Ovary (tissue), 3 donors: ENCODE measurements around the gene CPS1.

Experiments
- CTCF ChIP-seq, 3 donors: fragments of 450-650 bp in 2 of 3; fragments of 200-600 bp in 1 of 3; IDR thresholded peaks; one replicate each; pipeline versions ENCODE4 v1.5.1 to v1.8.0; 2016 to 2022; ENCODE audit warnings: antibody characterized with exemption in 3 of 3, mild to moderate bottlenecking in 1 of 3
- POLR2A ChIP-seq: fragments of 450-650 bp; IDR thresholded peaks from one replicate; pipeline ENCODE4 v1.6.1; 2017; ENCODE audit warnings: antibody characterized with exemption, mild to moderate bottlenecking, moderate library complexity
- donor health status: DM: no; HTN: no; CAD: no.

DNA sequence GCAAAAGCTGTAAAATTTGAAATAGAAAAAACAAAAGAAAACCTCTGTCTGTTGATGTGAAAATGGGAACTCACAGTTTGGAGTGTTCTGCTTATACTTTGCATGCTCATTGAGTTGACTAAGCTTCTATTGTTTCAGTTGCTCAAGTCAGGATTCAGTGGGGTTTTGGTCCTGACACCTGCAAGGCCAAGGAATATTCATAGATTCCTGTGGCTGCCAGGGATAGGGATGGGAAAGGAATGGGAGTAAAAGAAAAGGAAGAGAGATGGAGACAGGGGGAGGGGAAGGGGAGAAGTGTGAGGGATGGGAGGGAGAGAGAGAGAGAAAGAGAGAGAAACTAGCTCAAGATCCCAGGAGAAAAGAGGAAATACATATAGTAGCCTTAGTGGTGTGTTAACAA lies 1.3 kb downstream of the CPS1 start:
- TF ChIP-seq CTCF (IDR thresholded peaks at IDR 0.05) (no peak), POLR2A (no peak)
